NCI-H446 treated with DMSO at 0.1 percent for 48 hours (cell line): ENCODE results near the gene ABHD10.

Experiments used
- DNase-seq: peaks from one replicate; lab custom pipeline; 2025; lab: John Stamatoyannopoulos, UW

ABHD10 gene

GRCh38 chr3:111978583-111979433 lies at the start of gene ABHD10:
ABHD10 (plus strand) TSS chr3:111979026; CDS start chr3:111979062, 36 bp downstream.
- peak; percentile 93 for DNase-seq

GRCh38 chr3:111929484-111929883 lies 49.3 kb upstream of the ABHD10 start:
- no peak for DNase-seq

- DNase-seq, result no peak
Observed at GRCh38 chr3:111932946-111933345, 45.9 kb upstream of the ABHD10 start.

GRCh38 chr3:111936191-111936841 lies 42.5 kb upstream of the ABHD10 start:
- DNase-seq, result no peak

- no peak for DNase-seq
Observed at GRCh38 chr3:111936967-111937366, 41.9 kb upstream of the ABHD10 start.

GRCh38 chr3:111937871-111938270 lies 41.0 kb upstream of the ABHD10 start:
- DNase-seq, result no peak

GRCh38 chr3:111939873-111940272 lies 39.0 kb upstream of the ABHD10 start:
- no peak for DNase-seq

- no peak for DNase-seq
Observed at GRCh38 chr3:111943533-111943932, 35.3 kb upstream of the ABHD10 start.

GRCh38 chr3:111944372-111944771 lies 34.5 kb upstream of the ABHD10 start:
- DNase-seq, result no peak

GRCh38 chr3:111947231-111947630 lies 31.6 kb upstream of the ABHD10 start:
- DNase-seq, result no peak

GRCh38 chr3:111948786-111949185 lies 30.0 kb upstream of the ABHD10 start:
- DNase-seq, result no peak

- no peak for DNase-seq
Observed at GRCh38 chr3:111949712-111950111, 29.1 kb upstream of the ABHD10 start.

- no peak for DNase-seq
Observed at GRCh38 chr3:111951032-111951431, 27.8 kb upstream of the ABHD10 start.

GRCh38 chr3:111952086-111952485 lies 26.7 kb upstream of the ABHD10 start:
- no peak for DNase-seq

GRCh38 chr3:111952866-111953450 lies 25.9 kb upstream of the ABHD10 start:
- no peak for DNase-seq

- DNase-seq, result no peak
Observed at GRCh38 chr3:111954228-111954990, 24.4 kb upstream of the ABHD10 start.

- DNase-seq, result no peak
Observed at GRCh38 chr3:111955876-111956275, 22.9 kb upstream of the ABHD10 start.

- no peak for DNase-seq
Observed at GRCh38 chr3:111956449-111956848, 22.4 kb upstream of the ABHD10 start.

GRCh38 chr3:111956995-111957734 lies 21.7 kb upstream of the ABHD10 start:
- DNase-seq, result no peak

- DNase-seq, result no peak
Observed at GRCh38 chr3:111961461-111962164, 17.2 kb upstream of the ABHD10 start.

- no peak for DNase-seq
Observed at GRCh38 chr3:111963424-111963823, 15.4 kb upstream of the ABHD10 start.
